M059J (cell line): ENCODE measurements around the gene THRAP3. TPM values are rescaled to one million over a fixed set of nuclear protein-coding genes. Genes with fewer than 3 reads are reported as not detected.
"Not testable (repeated sequence)": the region's sequence is repeated elsewhere in the genome, so short reads cannot be mapped to it uniquely, and the experiment has no call there.

Source experiments
- DNase-seq: peaks from one replicate; pipeline ENCODE4 v3.0.0-alpha.2; 2012; ENCODE audit warnings: low read depth
- total RNA-seq: library from RNA; depleted of rRNA; stranded (reverse); fragments of >200 nt; shearing (Covaris generic); gene quantifications from 2 replicates; pipeline ENCODE4 v1.2.3, GENCODE V29; 2014

Gene THRAP3
- total RNA-seq, 1 experiment from 2014 or later, result 67.4 TPM

- DNase-seq, result peak; percentile 66
Measured at GRCh38 chr1:36204347-36204909, 19.8 kb upstream of the THRAP3 start.

GRCh38 chr1:36206323-36206858 is 17.9 kb upstream of the THRAP3 start:
- no peak for DNase-seq

- DNase-seq, result peak; percentile 87
Measured at GRCh38 chr1:36207339-36207738, 16.9 kb upstream of the THRAP3 start.

- no peak for DNase-seq
Measured at GRCh38 chr1:36208978-36209703, 15.1 kb upstream of the THRAP3 start.

- no peak for DNase-seq
Measured at GRCh38 chr1:36211307-36211706, 12.9 kb upstream of the THRAP3 start.

- no peak for DNase-seq
Measured at GRCh38 chr1:36211841-36212240, 12.4 kb upstream of the THRAP3 start.

GRCh38 chr1:36212782-36213181 is 11.5 kb upstream of the THRAP3 start:
- no peak for DNase-seq

GRCh38 chr1:36217670-36218069 is 6.6 kb upstream of the THRAP3 start:
- DNase-seq, result peak; percentile 53

- not testable (repeated sequence) for DNase-seq
Measured at GRCh38 chr1:36221901-36222300, 2.3 kb upstream of the THRAP3 start.

- no peak for DNase-seq
Measured at GRCh38 chr1:36222481-36223380, 1.5 kb upstream of the THRAP3 start.

GRCh38 chr1:36223381-36223995 is 755 bp upstream of the THRAP3 start:
- peak; percentile 59 for DNase-seq

- peak; percentile 87 for DNase-seq
Measured at GRCh38 chr1:36224537-36225282, 467 bp downstream of the THRAP3 start.

GRCh38 chr1:36225283-36225899 is 1.1 kb downstream of the THRAP3 start:
- no peak for DNase-seq

GRCh38 chr1:36230279-36230678 is 6.0 kb downstream of the THRAP3 start:
- DNase-seq, result not testable (repeated sequence)

- DNase-seq, result no peak
Measured at GRCh38 chr1:36231191-36231590, 6.9 kb downstream of the THRAP3 start.

- DNase-seq, result no peak
Measured at GRCh38 chr1:36232212-36233095, 8.2 kb downstream of the THRAP3 start.

- DNase-seq, result no peak
Measured at GRCh38 chr1:36236302-36236701, 12.1 kb downstream of the THRAP3 start.

GRCh38 chr1:36238433-36238832 is 14.2 kb downstream of the THRAP3 start:
- DNase-seq, result no peak

GRCh38 chr1:36239941-36240637 is 15.8 kb downstream of the THRAP3 start:
- DNase-seq, result no peak
